Measurements from ENCODE around the gene KMT2E.

Gene KMT2E

DNA sequence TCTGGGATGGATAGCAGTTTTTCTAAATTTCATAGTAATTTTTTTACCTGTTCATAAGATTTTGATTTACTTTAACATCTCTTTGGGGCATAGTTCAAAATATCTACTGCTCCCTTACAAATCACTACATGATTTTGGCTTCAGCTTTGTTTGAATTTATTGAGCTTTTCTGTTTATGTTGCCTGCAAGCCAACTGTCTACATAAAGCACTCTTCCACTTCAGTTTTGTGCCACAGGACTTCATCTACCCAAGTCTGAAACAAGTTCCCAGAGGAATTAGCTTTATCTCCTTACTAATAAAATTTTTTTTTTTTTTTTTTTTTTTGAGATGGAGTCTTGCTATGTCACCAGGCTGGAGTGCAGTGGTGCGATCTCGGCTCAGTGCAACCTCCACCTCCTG, 45.4 kb upstream of the KMT2E start:
- TF ChIP-seq, protein P1, sequence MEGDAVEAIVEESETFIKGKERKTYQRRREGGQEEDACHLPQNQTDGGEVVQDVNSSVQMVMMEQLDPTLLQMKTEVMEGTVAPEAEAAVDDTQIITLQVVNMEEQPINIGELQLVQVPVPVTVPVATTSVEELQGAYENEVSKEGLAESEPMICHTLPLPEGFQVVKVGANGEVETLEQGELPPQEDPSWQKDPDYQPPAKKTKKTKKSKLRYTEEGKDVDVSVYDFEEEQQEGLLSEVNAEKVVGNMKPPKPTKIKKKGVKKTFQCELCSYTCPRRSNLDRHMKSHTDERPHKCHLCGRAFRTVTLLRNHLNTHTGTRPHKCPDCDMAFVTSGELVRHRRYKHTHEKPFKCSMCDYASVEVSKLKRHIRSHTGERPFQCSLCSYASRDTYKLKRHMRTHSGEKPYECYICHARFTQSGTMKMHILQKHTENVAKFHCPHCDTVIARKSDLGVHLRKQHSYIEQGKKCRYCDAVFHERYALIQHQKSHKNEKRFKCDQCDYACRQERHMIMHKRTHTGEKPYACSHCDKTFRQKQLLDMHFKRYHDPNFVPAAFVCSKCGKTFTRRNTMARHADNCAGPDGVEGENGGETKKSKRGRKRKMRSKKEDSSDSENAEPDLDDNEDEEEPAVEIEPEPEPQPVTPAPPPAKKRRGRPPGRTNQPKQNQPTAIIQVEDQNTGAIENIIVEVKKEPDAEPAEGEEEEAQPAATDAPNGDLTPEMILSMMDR (IDR thresholded peaks at IDR 0.05), result no peak
- Histone ChIP-seq H3K4me1 (ENCODE audit: control insufficient read depth in 1 of 2, insufficient read depth in 1 of 2, low read depth in 1 of 2, low read length in 1 of 2) (peaks cover 9% of the 10 kb centered on the region in 2 experiments), H3K27me3 (no peaks in the 10 kb centered on the region), H3K4me3 (ENCODE audit: low read depth in 1 of 2, low read length in 1 of 2) (no peak overlapping the region), H3K9me3 (no peaks in the 10 kb centered on the region), H3K27ac (no peak overlapping the region), H3K36me3 (no peaks in the 10 kb centered on the region)

DNA sequence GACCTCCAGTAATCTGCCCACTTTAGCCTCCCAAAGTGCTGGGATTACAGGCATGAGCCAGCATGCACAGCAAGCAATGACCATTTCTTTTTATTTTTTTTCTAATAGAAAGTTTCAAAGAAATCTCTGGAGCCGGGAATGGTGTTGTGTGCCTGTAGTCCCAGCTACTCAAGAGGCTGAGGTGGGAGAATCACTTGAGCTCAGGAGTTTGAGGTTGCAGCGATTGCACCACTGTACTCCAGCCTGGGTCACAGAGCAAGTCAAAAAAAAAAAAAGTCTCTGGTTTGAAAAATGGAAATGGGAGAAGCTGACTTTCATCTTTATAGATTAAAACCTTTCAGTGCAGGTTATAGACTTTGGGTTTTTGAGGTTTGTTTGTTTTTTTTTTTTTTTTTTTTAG, 44.8 kb upstream of the KMT2E start:
- TF ChIP-seq, protein P1 (IDR thresholded peaks at IDR 0.05), result no peak
- Histone ChIP-seq H3K36me3 (no peaks in the 10 kb centered on the region), H3K9me3 (no peaks in the 10 kb centered on the region), H3K27me3 (no peaks in the 10 kb centered on the region), H3K4me3 (ENCODE audit: low read depth in 1 of 2, low read length in 1 of 2) (no peak overlapping the region), H3K4me1 (ENCODE audit: control insufficient read depth in 1 of 2, insufficient read depth in 1 of 2, low read depth in 1 of 2, low read length in 1 of 2) (peaks cover 4% of the 10 kb centered on the region in 2 experiments), H3K27ac (no peak overlapping the region)

DNA sequence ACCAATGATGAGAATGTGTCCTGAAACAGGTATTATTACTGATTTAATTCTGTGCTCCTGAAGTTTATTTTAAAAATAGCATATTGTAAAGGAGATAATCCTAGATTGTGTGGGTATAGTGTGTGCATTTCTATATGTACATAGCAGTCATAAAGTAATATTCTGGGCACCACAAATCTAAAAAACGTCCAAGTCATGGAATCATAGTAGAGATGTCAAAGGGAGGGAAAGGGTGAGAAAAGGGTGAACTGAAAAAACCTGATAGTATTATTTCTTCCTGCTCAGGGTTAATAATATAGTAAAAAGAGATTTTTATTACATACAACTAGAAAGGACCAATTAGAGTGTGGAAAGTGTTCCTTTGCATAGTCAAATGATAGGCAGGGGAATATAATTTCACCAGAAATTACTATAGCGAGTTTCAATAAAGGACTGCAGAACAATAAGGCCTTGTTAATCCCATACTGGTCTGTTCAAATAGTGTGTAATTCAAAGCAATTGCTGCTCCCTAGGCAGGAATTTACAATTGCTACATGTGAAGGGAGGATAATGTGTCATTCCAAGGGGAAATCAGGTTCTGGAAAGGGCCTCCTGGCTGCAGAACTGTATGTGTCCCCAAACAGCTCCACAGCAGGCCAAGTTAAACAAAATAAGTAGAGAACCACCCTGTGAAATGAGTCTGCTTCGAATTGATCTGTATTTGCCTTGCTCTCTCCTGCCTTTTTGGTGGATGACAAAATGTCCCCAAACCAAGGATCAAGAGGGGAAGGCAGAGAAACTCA, 42.5 kb upstream of the KMT2E start:
- no peak overlapping the region for H3K27ac ChIP-seq
- TF ChIP-seq, protein P1 (IDR thresholded peaks at IDR 0.05), result no peak
- no peaks in the 10 kb centered on the region for H3K4me1 ChIP-seq (ENCODE audit: control insufficient read depth in 1 of 2, insufficient read depth in 1 of 2, low read depth in 1 of 2, low read length in 1 of 2)
- H3K9me3 ChIP-seq, result no peaks in the 10 kb centered on the region
- H3K27me3 ChIP-seq, result no peaks in the 10 kb centered on the region
- H3K4me3 ChIP-seq (ENCODE audit: low read depth in 1 of 2, low read length in 1 of 2), result no peak overlapping the region
- no peaks in the 10 kb centered on the region for H3K36me3 ChIP-seq

DNA sequence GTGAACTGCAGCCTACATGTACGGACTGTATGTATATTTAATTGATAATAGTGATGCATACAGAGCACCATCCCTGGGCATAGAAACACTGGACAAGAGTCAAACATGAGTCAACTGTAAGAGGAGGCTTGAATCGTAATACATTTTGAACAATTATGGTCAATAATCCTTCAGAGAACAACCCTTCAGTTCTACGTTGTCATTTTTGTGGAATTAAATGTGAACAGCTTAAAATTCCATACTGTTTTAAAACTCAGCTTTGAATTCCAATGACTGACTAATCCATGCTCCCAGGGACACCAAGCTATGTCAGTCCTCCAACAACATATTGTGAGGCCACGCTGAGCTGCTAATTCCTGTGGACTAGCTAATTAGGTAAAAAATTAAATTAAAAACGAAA, 41.5 kb upstream of the KMT2E start:
- no peak overlapping the region for H3K4me3 ChIP-seq (ENCODE audit: low read depth in 1 of 2, low read length in 1 of 2)
- no peaks in the 10 kb centered on the region for H3K36me3 ChIP-seq
- H3K4me1 ChIP-seq (ENCODE audit: control insufficient read depth in 1 of 2, insufficient read depth in 1 of 2, low read depth in 1 of 2, low read length in 1 of 2), result no peaks in the 10 kb centered on the region
- H3K27ac ChIP-seq, result no peak overlapping the region
- no peaks in the 10 kb centered on the region for H3K27me3 ChIP-seq
- TF ChIP-seq, protein P1 (IDR thresholded peaks at IDR 0.05), result no peak
- no peaks in the 10 kb centered on the region for H3K9me3 ChIP-seq

DNA sequence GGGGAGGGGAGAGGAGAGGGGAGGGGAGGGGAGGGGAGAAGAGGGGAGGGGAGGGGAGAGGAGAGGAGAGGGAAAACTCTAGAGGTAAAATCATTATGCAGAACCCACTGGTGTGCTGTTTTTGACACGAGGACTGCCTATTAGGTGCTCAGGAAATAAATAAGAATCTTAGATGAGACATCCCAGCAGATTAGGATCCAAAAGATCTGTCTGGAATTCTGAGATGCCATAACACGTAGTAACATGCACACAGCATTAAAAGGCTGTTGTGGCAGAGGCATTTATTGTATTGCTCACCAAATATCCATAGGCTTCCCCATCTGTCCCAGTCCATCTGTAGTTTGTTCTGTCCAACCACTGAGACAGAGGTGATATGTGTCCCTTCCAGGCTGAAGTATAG, 40.8 kb upstream of the KMT2E start:
- Histone ChIP-seq H3K27ac (no peak overlapping the region), H3K4me1 (ENCODE audit: control insufficient read depth in 1 of 2, insufficient read depth in 1 of 2, low read depth in 1 of 2, low read length in 1 of 2) (no peaks in the 10 kb centered on the region), H3K27me3 (no peaks in the 10 kb centered on the region), H3K4me3 (ENCODE audit: low read depth in 1 of 2, low read length in 1 of 2) (no peak overlapping the region), H3K36me3 (no peaks in the 10 kb centered on the region), H3K9me3 (no peaks in the 10 kb centered on the region)
- TF ChIP-seq, protein P1 (IDR thresholded peaks at IDR 0.05), result no peak

Data from neutrophil (primary cell).